GM23248 (cell line): Measurements from ENCODE around the gene GJA4.

Source experiments
- EZH2 ChIP-seq: fragments of 200-600 bp; sonication (generic); IDR thresholded peaks from 2 replicates; pipeline ENCODE4 v1.6.1; 2018; ENCODE audit warnings: antibody characterized with exemption, mild to moderate bottlenecking; ENCODE audit not compliant: insufficient read depth, poor library complexity, severe bottlenecking
- EZH2phosphoT487 ChIP-seq: fragments of 200-600 bp; sonication (generic); IDR thresholded peaks from 2 replicates; pipeline ENCODE4 v1.6.1; 2018; ENCODE audit warnings: antibody characterized with exemption, moderate library complexity, mild to moderate bottlenecking, low read depth; ENCODE audit not compliant: insufficient read depth

DNA sequence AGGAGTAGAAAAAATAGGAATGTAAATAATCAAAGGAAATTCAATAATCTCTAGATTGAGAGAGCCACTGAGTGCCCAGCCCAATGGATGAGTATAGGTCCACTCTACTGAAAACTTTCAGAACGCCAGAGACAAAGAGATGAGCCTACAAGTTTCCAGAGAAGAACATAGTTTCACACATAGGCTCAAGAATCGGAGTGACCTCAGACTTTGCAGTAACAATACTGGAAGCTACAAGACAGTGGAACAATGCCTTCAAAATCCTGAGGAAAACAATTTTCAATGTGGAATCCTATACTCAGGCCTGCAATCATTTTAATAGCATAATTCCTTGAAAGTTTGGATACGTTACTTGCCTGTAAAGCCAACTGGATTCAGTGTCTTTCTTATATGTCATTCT is 11.0 kb downstream of the GJA4 start:
- TF ChIP-seq EZH2 (no peak), EZH2phosphoT487 (no peak)
